ENCODE measurements around the gene RECQL5.
A peak's percentile ranks its signal among the peaks of the same experiment; 100 is the strongest.

Gene RECQL5

DNA sequence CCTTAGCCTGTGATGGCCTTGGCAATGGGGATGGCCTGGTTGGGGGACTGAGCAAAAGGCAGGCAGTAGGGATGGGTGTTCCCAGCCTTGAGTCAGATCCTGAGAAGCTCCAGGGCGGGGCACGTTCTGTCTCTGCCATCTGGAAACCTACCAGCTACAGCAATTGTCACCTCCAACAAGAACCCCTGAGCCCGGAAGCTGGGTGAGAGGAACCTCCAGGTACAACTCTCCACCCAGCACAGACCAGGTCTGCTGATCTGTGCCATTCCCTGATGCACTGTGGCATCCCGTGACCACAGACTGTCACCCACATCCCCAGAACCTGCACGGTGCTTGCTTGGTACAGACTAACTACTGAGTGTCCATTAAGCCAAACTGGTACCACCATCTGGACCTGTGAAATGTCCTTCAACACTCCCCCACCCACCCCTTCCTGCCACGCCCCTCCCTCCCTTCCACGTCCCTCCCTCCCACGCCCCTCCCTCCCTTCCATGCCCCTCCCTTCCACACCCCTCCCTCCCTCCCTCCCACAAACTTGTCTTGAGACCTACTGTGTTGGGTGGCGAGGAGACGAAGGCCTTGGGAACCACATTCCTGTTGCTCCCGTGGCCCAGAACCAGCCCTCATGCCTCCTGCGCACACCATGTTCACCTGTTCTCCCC, 62.8 kb downstream of the RECQL5 start:
- TF ChIP-seq, protein P1, sequence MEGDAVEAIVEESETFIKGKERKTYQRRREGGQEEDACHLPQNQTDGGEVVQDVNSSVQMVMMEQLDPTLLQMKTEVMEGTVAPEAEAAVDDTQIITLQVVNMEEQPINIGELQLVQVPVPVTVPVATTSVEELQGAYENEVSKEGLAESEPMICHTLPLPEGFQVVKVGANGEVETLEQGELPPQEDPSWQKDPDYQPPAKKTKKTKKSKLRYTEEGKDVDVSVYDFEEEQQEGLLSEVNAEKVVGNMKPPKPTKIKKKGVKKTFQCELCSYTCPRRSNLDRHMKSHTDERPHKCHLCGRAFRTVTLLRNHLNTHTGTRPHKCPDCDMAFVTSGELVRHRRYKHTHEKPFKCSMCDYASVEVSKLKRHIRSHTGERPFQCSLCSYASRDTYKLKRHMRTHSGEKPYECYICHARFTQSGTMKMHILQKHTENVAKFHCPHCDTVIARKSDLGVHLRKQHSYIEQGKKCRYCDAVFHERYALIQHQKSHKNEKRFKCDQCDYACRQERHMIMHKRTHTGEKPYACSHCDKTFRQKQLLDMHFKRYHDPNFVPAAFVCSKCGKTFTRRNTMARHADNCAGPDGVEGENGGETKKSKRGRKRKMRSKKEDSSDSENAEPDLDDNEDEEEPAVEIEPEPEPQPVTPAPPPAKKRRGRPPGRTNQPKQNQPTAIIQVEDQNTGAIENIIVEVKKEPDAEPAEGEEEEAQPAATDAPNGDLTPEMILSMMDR (IDR thresholded peaks at IDR 0.05; ENCODE audit: insufficient read depth, low read depth, low read length, missing control alignments): no peak
- peak; percentile 47 for DNase-seq (ENCODE audit: low read depth)
- no peak overlapping the region for H3K4me3 ChIP-seq (ENCODE audit: low read length)

DNA sequence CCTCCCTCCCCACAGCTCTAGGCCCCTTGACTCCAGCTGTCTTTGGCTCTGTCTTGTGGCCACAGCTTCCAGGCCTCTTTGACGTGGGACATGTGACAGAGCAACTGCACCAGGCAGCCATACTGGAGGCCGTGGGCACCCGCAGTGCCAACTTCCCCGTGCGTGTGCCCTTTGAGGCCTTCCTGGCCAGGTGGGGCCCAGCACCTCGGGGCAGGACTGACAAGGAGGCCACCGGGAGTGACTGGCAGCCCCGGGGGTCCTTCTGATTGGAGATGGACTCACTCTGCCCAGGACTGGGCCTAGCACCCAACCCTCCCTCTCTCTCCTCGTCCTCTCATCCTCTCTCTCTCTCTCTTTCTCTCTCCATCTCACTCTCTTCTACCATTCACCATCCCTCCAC, 63.8 kb downstream of the RECQL5 start:
- TF ChIP-seq, protein P1 (IDR thresholded peaks at IDR 0.05; ENCODE audit: insufficient read depth, low read depth, low read length, missing control alignments): no peak
- no peak overlapping the region for H3K4me3 ChIP-seq (ENCODE audit: low read length)
- no peak for DNase-seq (ENCODE audit: low read depth)

DNA sequence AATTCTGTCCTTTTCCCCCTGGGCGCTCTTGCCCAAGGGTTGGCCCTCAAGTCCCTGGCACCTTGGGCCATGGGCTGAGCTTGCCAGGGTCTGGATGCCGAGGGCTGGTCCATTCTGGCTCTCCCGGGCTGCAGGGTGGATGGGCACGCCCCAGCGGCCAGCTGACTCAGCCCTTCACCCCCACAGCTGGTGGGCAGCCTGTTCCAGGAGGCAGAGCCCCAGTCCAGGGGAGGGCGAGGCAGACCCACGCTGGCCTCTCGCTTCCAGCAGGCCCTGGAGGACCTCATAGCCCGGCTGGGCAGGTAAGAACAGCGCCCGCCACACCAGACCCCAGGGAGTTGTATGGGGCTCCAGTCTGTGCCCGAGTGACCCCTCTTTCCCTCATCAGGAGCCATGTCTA, 64.3 kb downstream of the RECQL5 start:
- no peak for DNase-seq (ENCODE audit: low read depth)
- TF ChIP-seq, protein P1 (IDR thresholded peaks at IDR 0.05; ENCODE audit: insufficient read depth, low read depth, low read length, missing control alignments): no peak
- no peak overlapping the region for H3K4me3 ChIP-seq (ENCODE audit: low read length)

DNA sequence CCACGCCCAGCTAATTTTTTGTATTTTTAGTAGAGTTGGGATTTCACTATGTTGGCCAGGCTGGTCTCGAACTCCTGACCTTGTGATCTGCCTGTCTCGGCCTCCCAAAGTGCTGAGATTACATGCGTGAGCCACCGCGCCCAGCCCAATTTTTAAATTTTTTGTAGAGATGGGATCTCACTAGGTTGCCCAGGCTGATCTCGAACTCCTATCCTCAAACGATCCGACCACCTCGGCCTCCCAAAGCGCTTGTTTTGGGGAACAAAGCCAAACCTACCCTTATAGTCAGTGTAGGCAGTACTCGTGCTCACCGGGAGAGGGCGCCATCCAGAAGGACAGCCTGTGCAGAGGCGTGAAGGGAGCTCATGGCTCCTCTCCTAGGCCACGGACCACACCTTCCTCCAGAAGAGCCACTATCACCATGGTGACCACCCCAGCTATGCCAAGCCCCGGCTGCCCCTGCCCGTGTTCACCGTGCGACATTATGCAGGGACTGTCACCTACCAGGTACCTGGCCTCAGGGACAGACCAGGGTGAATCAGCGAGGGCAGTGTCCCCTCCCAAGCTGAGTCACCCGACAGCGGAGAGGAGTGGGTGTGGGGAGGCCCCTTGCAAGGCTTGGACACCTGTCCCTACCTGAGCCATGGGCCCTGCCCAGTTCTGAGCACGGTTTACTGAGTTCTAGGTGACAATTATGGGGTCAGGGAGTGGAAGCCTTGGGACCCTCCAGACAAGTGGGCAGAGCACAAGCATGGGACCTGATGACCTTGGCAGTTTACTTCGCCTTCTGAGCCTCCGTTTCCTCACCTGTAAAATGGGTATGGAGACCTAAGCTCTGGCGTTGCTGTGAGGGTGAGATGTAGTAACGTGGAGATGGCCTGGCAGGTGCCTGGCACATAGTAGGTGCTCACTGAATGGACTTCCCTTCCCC, 65.6 kb downstream of the RECQL5 start:
- TF ChIP-seq, protein P1 (IDR thresholded peaks at IDR 0.05; ENCODE audit: insufficient read depth, low read depth, low read length, missing control alignments): peak; percentile 75
- peak; percentile 47 for DNase-seq (ENCODE audit: low read depth)
- H3K4me3 ChIP-seq (ENCODE audit: low read length): no peak overlapping the region

DNA sequence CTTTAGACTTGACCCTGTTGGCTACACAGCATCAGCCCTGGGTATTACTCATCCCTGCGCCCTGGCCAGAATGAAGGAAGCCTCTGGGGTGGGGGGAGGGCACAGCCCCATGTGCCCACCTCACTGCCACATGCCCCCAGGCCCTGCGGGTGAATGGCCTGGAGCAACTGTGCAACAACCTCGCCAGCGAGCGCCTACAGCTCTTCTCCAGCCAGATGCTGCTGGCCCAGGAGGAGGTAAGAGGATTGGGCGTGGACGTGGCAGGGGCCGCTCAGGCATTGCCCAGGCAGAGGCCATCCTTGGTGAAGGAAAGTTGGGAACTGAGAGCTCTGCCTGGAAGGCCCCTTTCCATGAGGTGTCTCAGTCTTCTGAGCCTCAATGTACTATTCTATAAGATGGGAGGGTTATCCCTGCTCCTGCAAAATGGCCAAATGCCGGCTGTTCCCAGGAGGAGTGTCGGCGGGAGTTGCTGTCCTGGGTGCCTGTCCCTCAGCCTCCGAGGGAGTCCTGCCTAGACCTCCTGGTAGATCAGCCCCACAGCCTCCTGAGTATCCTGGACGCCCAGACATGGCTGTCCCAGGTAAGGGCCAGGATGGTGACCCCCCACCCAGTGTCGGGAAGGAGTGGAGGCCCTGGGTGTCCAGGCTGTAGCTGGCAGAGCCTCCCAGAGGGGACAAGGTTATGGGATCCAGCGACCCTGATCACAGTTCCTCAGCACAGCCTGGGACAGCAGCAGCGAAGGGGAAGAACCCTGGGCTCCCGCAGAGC, 70.5 kb downstream of the RECQL5 start:
- no peak overlapping the region for H3K4me3 ChIP-seq (ENCODE audit: low read length)
- TF ChIP-seq, protein P1 (IDR thresholded peaks at IDR 0.05; ENCODE audit: insufficient read depth, low read depth, low read length, missing control alignments): no peak

DNA sequence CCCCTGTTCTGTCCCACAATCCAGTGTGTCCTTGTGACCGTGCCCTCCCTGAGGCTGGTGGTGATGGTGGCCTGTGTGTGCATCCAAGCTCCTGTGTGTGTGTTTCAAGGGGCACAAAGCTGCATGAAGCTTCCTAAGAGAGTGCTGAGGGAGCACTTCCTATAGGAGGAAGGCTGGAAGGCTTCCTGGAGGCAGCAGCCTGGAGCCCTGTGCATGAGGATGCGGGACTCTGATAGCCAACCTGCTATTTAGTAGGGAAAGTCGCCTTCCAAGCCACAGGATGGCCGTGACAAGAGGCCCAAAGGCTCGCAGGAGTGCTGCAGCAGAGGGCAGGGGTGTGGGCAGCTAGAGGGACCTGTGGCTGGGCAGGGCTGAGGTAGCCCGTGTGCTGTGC, 71.0 kb downstream of the RECQL5 start:
- no peak overlapping the region for H3K4me3 ChIP-seq (ENCODE audit: low read length)
- DNase-seq (ENCODE audit: low read depth): no peak

More for the DNA sequence above, 70.5 kb downstream of the RECQL5 start:
- DNase-seq (ENCODE audit: low read depth): no peak

More for the DNA sequence above, 71.0 kb downstream of the RECQL5 start:
- TF ChIP-seq, protein P1 (IDR thresholded peaks at IDR 0.05; ENCODE audit: insufficient read depth, low read depth, low read length, missing control alignments): no peak

Data from epithelial cell of esophagus (primary cell).